Vagina (tissue), 2 donors: ENCODE results near the gene ATXN1. TPM values are rescaled to one million over a fixed set of nuclear protein-coding genes. Genes with fewer than 3 reads are reported as not detected.

ENCODE experiments used
- DNase-seq, 2 donors: peaks; one replicate each; pipeline ENCODE4 v3.0.0-alpha.2; 2017; ENCODE audit errors: extremely low spot score in 2 of 2
- H3K27ac ChIP-seq: fragments of 200-600 bp; sonication (generic); one replicate; pipeline ENCODE4 v1.5.1; 2019
- H3K27me3 ChIP-seq: fragments of 200-600 bp; sonication (generic); one replicate; pipeline ENCODE4 v1.5.1; 2019
- H3K36me3 ChIP-seq, 2 donors: fragments of 200-600 bp; sonication (generic); one replicate each; pipeline ENCODE4 v1.5.1; 2017 to 2019
- H3K4me1 ChIP-seq: fragments of 200-600 bp; sonication (generic); one replicate; pipeline ENCODE4 v1.5.1; 2019
- H3K4me3 ChIP-seq, 2 donors: fragments of 200-600 bp; sonication (generic); 1 replicate in 1 of 2; 2 replicates in 1 of 2; pipeline ENCODE4 v1.5.1; 2016 to 2019
- H3K9me3 ChIP-seq: fragments of 200-600 bp; sonication (generic); one replicate; pipeline ENCODE4 v1.5.1; 2019
- POLR2A ChIP-seq, 2 donors: fragments of 450-650 bp; IDR thresholded peaks; one replicate each; pipeline ENCODE4 v1.6.1; 2017; ENCODE audit warnings: antibody characterized with exemption in 2 of 2, mild to moderate bottlenecking in 2 of 2, moderate library complexity in 2 of 2
- POLR2AphosphoS5 ChIP-seq, 2 donors: sonication (generic); formaldehyde crosslinking; IDR thresholded peaks; one replicate each; pipeline ENCODE4 v1.9.0; 2017; ENCODE audit warnings: antibody characterized with exemption in 2 of 2, mild to moderate bottlenecking in 2 of 2, low read depth in 1 of 2; ENCODE audit not compliant: insufficient read depth in 1 of 2
- intact Hi-C: fragments of 100-400 bp; cut with DNase I; formaldehyde crosslinking; loops from one replicate; pipeline ENCODE4 v1.15.1; 2023
- total RNA-seq: library from RNA; depleted of rRNA; stranded (reverse); fragments of >200 nt; gene quantifications from one replicate; pipeline ENCODE4 v1.2.3, GENCODE V29; 2016
- TF ChIP-seq, protein P1 (sequence below), 3 experiments: fragments of 450-650 bp in 2 of 3; fragments of 200-600 bp in 1 of 3; sonication (generic) in 1 of 3; IDR thresholded peaks; one replicate each; pipeline ENCODE4 v1.5.1; 2017 to 2019; ENCODE audit warnings: antibody characterized with exemption in 3 of 3, mild to moderate bottlenecking in 2 of 3, moderate library complexity in 2 of 3

Gene ATXN1
- total RNA-seq, 1 donor from 2014 or later: 43.2 TPM

DNA sequence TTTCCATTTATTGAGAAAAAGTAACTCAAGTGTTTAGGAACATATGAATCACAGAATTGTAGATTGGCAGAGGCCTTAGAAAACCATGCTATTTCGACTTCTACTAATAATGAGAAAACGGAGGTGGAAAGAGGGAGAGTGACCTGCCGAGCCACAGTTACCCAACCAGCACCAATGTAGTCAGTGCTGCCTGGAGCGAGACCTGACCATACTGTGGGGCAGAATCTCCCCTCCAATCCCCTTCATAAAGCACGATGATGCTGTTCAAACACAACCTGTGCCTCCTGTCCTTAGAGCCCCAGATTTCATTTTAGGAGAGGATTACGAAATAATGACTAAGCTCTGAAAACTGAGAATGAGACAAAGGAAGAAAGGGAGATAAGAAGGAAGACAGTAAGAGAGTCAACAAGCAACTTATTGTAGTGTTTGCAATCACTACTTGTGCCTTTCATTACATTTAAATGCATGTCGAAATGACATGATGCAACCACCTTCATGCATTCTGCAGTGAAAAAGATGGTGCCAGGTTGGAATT, 70.6 kb downstream of the ATXN1 start:
- no peaks in the 10 kb centered on the region for H3K9me3 ChIP-seq
- H3K27me3 ChIP-seq: no peaks in the 10 kb centered on the region
- no peak overlapping the region for H3K27ac ChIP-seq
- TF ChIP-seq POLR2AphosphoS5 (IDR thresholded peaks at IDR 0.05; ENCODE audit: insufficient read depth in 1 of 2, low read depth in 1 of 2) (peak in 1 of 2 donors; percentile 34), POLR2A (IDR thresholded peaks at IDR 0.05) (no peak)
- no peak for DNase-seq
- no peak overlapping the region for H3K4me3 ChIP-seq
- no peaks in the 10 kb centered on the region for H3K36me3 ChIP-seq
- intact Hi-C loops: no loop called here
- H3K4me1 ChIP-seq: peaks cover 30% of the 10 kb centered on the region

DNA sequence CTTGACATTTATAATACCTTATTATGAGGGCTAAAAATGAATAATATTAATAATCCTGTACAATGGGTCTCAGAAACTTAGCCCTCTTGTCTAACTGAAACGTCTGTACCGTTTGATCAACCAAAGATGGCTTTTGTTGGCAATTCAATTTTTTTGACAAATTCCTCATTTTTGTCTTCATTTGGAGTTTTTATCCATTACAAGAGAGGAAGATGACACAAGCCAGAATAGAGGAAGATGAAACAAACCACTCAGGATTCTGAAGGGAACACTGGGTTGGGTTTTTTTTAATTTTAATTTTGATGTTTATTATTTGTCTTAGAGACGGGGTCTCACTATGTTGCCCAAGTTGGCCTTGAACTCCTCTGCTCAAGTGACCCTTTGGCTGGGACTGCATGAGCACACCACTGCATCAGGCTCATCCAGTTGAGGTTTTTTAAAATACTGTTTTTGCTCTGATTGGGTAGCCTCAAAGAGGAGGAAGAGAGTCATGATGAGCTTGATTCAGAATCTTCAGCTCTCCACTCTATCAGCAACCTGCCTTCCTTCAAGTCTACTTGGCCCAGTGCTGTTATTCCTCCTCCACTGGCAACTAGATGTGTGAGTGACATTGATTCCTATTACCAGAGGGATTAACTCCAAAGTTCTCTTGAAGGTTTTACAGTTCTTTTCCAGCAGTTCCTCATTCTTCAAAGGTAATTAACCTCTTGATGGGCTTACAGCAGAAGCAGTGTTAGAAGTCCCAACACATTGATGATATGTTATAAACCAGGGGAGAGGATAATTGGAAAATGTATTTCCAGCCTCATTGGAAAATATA, 71.3 kb downstream of the ATXN1 start:
- peaks cover 29% of the 10 kb centered on the region for H3K4me1 ChIP-seq
- no peaks in the 10 kb centered on the region for H3K27me3 ChIP-seq
- no peaks in the 10 kb centered on the region for H3K36me3 ChIP-seq
- no peaks in the 10 kb centered on the region for H3K9me3 ChIP-seq
- H3K27ac ChIP-seq: no peak overlapping the region
- intact Hi-C loops: no loop called here
- TF ChIP-seq POLR2AphosphoS5 (IDR thresholded peaks at IDR 0.05; ENCODE audit: insufficient read depth in 1 of 2, low read depth in 1 of 2) (no peak), POLR2A (IDR thresholded peaks at IDR 0.05) (no peak)
- TF ChIP-seq, protein P1, sequence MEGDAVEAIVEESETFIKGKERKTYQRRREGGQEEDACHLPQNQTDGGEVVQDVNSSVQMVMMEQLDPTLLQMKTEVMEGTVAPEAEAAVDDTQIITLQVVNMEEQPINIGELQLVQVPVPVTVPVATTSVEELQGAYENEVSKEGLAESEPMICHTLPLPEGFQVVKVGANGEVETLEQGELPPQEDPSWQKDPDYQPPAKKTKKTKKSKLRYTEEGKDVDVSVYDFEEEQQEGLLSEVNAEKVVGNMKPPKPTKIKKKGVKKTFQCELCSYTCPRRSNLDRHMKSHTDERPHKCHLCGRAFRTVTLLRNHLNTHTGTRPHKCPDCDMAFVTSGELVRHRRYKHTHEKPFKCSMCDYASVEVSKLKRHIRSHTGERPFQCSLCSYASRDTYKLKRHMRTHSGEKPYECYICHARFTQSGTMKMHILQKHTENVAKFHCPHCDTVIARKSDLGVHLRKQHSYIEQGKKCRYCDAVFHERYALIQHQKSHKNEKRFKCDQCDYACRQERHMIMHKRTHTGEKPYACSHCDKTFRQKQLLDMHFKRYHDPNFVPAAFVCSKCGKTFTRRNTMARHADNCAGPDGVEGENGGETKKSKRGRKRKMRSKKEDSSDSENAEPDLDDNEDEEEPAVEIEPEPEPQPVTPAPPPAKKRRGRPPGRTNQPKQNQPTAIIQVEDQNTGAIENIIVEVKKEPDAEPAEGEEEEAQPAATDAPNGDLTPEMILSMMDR (IDR thresholded peaks at IDR 0.05): no peak
- DNase-seq: no peak
- no peak overlapping the region for H3K4me3 ChIP-seq

DNA sequence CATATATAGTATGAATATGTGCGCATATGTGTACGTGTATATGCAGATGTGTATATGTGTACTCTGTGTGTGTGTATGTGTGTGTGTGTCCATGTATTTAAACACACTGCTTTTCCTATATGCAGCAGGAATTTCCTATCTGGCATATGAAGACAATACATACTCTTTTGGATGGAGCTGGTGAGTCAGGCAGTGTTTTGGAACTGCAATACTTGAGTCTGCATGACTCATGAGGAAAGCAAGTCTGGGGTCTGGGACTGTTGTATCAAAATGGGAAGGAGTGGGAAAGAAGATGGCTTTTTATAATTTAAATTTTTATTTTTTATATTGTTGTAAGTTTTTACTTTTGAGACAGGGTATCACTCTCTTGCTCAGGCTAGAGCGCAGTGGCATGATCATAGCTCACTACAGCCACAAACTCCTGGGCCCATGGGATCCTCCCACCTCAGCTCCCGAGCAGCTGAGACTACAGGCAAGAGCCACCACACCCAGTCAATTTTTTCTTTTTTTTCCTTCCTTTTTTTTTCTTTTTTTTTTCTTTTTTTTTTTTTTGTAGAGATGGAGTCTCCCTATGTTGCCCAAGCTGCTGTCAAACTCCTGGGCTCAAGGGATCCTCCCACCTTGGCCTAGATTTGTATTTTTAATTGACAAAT, 72.2 kb downstream of the ATXN1 start:
- intact Hi-C loops: no loop called here
- Histone ChIP-seq H3K4me3 (no peak overlapping the region), H3K9me3 (no peaks in the 10 kb centered on the region), H3K27me3 (no peaks in the 10 kb centered on the region), H3K4me1 (peaks cover 38% of the 10 kb centered on the region), H3K27ac (no peak overlapping the region), H3K36me3 (no peaks in the 10 kb centered on the region)
- TF ChIP-seq POLR2AphosphoS5 (IDR thresholded peaks at IDR 0.05; ENCODE audit: insufficient read depth in 1 of 2, low read depth in 1 of 2) (no peak), POLR2A (IDR thresholded peaks at IDR 0.05) (no peak)
- TF ChIP-seq, protein P1 (IDR thresholded peaks at IDR 0.05): no peak
- no peak for DNase-seq

DNA sequence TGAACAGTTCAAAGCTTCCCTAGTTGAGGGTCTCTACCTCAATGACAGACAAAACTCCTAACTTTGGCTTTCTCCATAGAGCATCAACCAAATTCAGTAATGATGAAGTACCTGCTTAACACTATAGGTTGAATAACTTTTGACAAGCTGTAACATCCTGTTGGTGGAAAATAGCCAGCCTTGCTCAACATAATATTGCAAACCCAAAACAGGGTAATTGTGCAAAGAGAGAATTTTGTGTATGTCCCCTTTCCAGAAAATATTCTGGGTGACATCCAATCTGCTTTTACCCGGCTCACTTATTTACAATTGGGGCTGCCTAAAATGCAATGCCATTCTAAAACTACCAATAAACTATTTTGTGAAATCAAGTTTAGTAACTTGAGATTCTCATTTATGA, 72.8 kb downstream of the ATXN1 start:
- Histone ChIP-seq H3K4me3 (no peak overlapping the region), H3K36me3 (no peaks in the 10 kb centered on the region)
- intact Hi-C loops: no loop called here

DNA sequence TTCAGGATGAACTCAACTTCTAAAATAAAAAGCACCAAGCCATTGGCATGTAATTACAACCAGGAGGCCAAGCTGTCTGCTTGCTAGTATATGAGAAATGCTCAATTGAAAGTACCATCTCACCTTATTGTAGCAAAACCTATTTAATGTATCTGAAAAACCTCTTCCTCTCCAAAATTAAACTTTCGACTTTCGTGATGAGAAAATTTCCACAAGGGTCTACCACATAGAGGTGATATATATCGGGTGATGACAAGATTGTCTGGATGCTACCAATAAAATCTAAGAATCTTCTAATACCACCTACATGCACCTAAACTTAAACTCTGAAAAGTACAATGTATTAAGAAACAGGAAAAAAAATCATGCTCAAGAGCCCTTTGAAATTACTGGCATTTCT, 74.2 kb downstream of the ATXN1 start:
- no peak overlapping the region for H3K4me3 ChIP-seq
- TF ChIP-seq, protein P1 (IDR thresholded peaks at IDR 0.05): no peak
- TF ChIP-seq POLR2AphosphoS5 (IDR thresholded peaks at IDR 0.05; ENCODE audit: insufficient read depth in 1 of 2, low read depth in 1 of 2) (no peak), POLR2A (IDR thresholded peaks at IDR 0.05) (no peak)
- no peak for DNase-seq
- no peaks in the 10 kb centered on the region for H3K27me3 ChIP-seq
- no peak overlapping the region for H3K27ac ChIP-seq
- H3K9me3 ChIP-seq: no peaks in the 10 kb centered on the region
- intact Hi-C loops: no loop called here
- H3K4me1 ChIP-seq: peaks cover 55% of the 10 kb centered on the region
- H3K36me3 ChIP-seq: no peaks in the 10 kb centered on the region

More for the DNA sequence above, 72.8 kb downstream of the ATXN1 start:
- TF ChIP-seq, protein P1 (IDR thresholded peaks at IDR 0.05): no peak
- TF ChIP-seq POLR2AphosphoS5 (IDR thresholded peaks at IDR 0.05; ENCODE audit: insufficient read depth in 1 of 2, low read depth in 1 of 2) (no peak), POLR2A (IDR thresholded peaks at IDR 0.05) (no peak)
- DNase-seq: no peak
- no peaks in the 10 kb centered on the region for H3K27me3 ChIP-seq
- H3K9me3 ChIP-seq: no peaks in the 10 kb centered on the region
- H3K27ac ChIP-seq: no peak overlapping the region
- H3K4me1 ChIP-seq: peaks cover 45% of the 10 kb centered on the region
